ENCODE data around the gene NCKAP5.

NCKAP5 gene

DNA sequence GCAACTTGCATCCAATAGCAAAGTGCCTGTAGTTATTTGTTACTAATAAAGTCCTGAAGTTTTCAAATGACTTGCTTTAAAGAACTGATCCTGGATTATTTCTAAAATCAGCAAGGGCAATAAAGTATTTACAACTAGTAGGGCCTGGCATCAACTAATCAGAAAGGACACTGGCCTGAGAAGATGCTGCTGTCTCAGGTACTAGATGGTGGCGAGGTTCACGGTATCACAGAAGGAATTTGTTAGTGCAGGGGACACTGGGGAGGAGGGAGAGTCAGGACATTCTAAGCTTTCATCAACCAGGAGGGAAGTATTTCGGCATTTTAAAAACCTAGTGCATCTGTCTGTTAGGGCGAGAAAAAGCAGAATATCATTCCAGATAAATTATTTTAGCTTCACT, 458.1 kb downstream of the NCKAP5 start:
- no peak for ATAC-seq
- DNase-seq = no peak
- no peak overlapping the region for H3K4me3 Mint-ChIP-seq
- H3K27me3 Mint-ChIP-seq = no peaks in the 10 kb centered on the region
- peaks cover 6% of the 10 kb centered on the region in 2 donors for H3K9me3 Mint-ChIP-seq
- no peak overlapping the region for H3K27ac Mint-ChIP-seq
- H3K4me1 Mint-ChIP-seq = no peaks in the 10 kb centered on the region

DNA sequence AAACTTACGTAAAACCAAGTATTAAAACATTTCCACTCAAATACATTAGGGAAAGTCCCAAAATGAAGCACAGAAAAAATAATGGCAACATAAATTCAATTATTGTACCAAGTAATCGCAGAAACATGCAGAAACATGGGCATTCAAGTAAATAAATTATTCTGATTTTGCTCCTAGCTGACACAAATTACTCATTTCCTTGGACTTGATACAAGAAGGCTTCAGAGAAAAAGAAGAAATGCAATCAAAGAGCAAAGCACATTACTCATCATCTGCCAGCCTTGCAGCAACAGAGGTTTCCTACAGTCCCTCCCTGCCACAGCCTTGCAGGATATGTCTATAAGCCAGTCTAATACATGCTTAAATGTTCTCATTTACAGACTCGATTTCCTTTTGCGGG, 458.5 kb downstream of the NCKAP5 start:
- no peaks in the 10 kb centered on the region for H3K27me3 Mint-ChIP-seq
- H3K27ac Mint-ChIP-seq = no peak overlapping the region
- ATAC-seq (no peak), DNase-seq (no peak)
- H3K9me3 Mint-ChIP-seq = peaks cover 6% of the 10 kb centered on the region in 2 donors
- H3K4me1 Mint-ChIP-seq = no peaks in the 10 kb centered on the region
- H3K4me3 Mint-ChIP-seq = no peak overlapping the region

GRCh38 chr2:133107058-133107815, 461.0 kb downstream of the NCKAP5 start:
- Mint-ChIP-seq H3K4me3 (no peak overlapping the region), H3K27me3 (no peaks in the 10 kb centered on the region), H3K27ac (no peak overlapping the region), H3K4me1 (no peaks in the 10 kb centered on the region), H3K9me3 (peaks cover 6 to 10% of the 10 kb centered on the region in 2 donors)
- DNase-seq (no peak), ATAC-seq (no peak)

GRCh38 chr2:133104871-133105270, 463.4 kb downstream of the NCKAP5 start:
- Mint-ChIP-seq H3K4me3 (no peak overlapping the region), H3K4me1 (no peaks in the 10 kb centered on the region)
- no peak for DNase-seq

DNA sequence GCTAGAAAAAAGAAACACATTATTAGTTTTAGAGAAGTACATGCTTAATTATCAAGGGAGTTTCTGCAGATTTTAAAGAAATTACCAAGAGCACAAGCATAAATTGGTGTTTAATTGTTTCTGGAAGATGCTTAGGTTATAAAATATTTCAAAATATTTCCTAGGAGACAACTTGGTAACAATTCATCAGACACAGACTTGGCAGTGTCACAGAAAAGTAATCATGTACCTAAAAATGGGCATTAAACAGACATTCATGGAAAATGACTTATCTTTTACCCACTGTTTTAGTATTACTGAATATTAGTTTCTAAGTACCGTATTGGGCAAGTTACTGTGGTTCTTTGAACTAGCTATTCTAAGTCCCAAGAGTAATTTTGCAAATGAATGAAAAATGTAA, 469.5 kb downstream of the NCKAP5 start:
- no peak for ATAC-seq
- Mint-ChIP-seq H3K27ac (no peak overlapping the region), H3K4me1 (no peaks in the 10 kb centered on the region), H3K4me3 (no peak overlapping the region), H3K9me3 (peaks cover 0 to 4% of the 10 kb centered on the region in 2 donors), H3K27me3 (no peaks in the 10 kb centered on the region)
- DNase-seq = no peak

More at GRCh38 chr2:133104871-133105270, 463.4 kb downstream of the NCKAP5 start:
- no peak for ATAC-seq
- no peaks in the 10 kb centered on the region for H3K27me3 Mint-ChIP-seq
- H3K27ac Mint-ChIP-seq = no peak overlapping the region
- H3K9me3 Mint-ChIP-seq = peaks cover 0 to 4% of the 10 kb centered on the region in 2 donors

- Mint-ChIP-seq H3K4me3 (no peak overlapping the region), H3K4me1 (no peaks in the 10 kb centered on the region), H3K27ac (no peak overlapping the region), H3K9me3 (peaks cover 0 to 4% of the 10 kb centered on the region in 2 donors), H3K27me3 (no peaks in the 10 kb centered on the region)
- DNase-seq = no peak
- ATAC-seq = no peak
These were observed 470.6 kb downstream of the NCKAP5 start for GRCh38 chr2:133097666-133098065.

DNA sequence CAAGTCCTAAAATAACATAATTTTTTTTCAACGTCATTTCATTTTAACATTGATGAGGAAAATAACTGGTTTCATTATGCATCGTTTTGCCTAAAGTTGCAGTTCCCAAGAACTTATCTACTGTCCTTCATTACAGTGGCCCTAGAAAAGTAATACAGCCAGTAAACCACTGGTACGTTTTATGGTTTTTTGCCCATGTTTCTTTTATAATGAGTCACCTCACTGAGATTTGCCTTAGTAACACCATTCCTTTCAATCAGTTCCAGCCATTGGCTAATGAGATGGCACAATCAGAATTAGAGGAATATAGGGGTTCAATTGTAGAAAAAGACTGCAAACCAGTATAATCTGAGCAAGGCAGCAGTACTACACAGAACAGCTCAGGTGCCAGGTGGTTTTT, 475.7 kb downstream of the NCKAP5 start:
- Mint-ChIP-seq H3K4me1 (no peaks in the 10 kb centered on the region), H3K4me3 (no peak overlapping the region), H3K27ac (no peak overlapping the region), H3K9me3 (peaks cover 0 to 14% of the 10 kb centered on the region in 2 donors), H3K27me3 (no peaks in the 10 kb centered on the region)
- DNase-seq (no peak), ATAC-seq (no peak)

- Mint-ChIP-seq H3K4me3 (no peak overlapping the region), H3K9me3 (peaks cover 0 to 14% of the 10 kb centered on the region in 2 donors), H3K4me1 (no peaks in the 10 kb centered on the region), H3K27me3 (no peaks in the 10 kb centered on the region), H3K27ac (no peak overlapping the region)
- ATAC-seq = no peak
- no peak for DNase-seq
These were observed 477.9 kb downstream of the NCKAP5 start for GRCh38 chr2:133090358-133090757.

- DNase-seq = no peak
- peaks cover 0 to 13% of the 10 kb centered on the region in 2 donors for H3K9me3 Mint-ChIP-seq
These were observed 482.1 kb downstream of the NCKAP5 start for GRCh38 chr2:133086176-133086575.

DNA sequence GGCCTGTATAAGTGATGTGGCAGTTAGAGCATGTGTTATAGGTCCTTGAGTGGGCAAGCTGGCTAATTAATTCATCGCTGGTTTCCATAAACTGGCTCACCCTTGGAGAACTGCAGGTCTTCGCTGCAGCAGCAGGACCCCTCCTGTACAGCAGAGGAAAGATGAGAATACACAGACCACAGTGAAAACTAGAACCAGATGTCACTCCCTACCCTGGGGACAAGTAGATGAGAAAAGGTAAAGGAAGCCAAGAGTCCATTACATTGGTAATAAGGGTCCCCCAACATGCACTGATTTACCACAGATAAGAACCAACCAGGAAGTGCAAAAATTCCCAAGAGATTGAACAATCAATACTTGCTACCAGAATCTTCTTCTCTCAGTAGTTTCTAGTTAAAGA, 482.6 kb downstream of the NCKAP5 start:
- no peak for DNase-seq

More at GRCh38 chr2:133086176-133086575, 482.1 kb downstream of the NCKAP5 start:
- Mint-ChIP-seq H3K4me1 (no peaks in the 10 kb centered on the region), H3K4me3 (no peak overlapping the region), H3K27ac (no peak overlapping the region), H3K27me3 (no peaks in the 10 kb centered on the region)
- no peak for ATAC-seq

DNA sequence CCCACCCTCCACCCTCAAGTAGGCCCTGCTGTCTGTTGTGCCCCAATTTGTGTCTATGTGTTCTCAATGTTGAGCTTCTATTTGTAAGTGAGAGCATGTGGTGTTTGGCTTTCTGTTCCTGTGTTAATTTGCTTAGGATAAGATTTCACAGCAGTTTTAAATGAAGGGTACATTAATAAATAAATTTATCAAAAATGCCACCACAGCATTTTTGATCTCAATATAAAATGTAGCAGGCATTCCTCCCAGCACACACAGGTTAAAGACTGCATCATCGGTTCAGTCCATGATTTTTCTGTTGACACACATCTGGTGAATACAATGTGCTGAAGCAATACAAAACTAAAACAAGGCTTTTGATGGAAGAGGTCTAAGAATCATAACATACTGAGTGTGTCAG, 486.2 kb downstream of the NCKAP5 start:
- H3K27ac Mint-ChIP-seq = no peak overlapping the region
- no peak for DNase-seq
- H3K27me3 Mint-ChIP-seq = no peaks in the 10 kb centered on the region
- peaks cover 0 to 6% of the 10 kb centered on the region in 2 donors for H3K9me3 Mint-ChIP-seq
- no peak overlapping the region for H3K4me3 Mint-ChIP-seq
- H3K4me1 Mint-ChIP-seq = no peaks in the 10 kb centered on the region
- no peak for ATAC-seq

More for the DNA sequence above, 482.6 kb downstream of the NCKAP5 start:
- H3K4me1 Mint-ChIP-seq = no peaks in the 10 kb centered on the region
- H3K27me3 Mint-ChIP-seq = no peaks in the 10 kb centered on the region
- peaks cover 0 to 8% of the 10 kb centered on the region in 2 donors for H3K9me3 Mint-ChIP-seq
- no peak for ATAC-seq
- no peak overlapping the region for H3K27ac Mint-ChIP-seq
- H3K4me3 Mint-ChIP-seq = no peak overlapping the region

DNA sequence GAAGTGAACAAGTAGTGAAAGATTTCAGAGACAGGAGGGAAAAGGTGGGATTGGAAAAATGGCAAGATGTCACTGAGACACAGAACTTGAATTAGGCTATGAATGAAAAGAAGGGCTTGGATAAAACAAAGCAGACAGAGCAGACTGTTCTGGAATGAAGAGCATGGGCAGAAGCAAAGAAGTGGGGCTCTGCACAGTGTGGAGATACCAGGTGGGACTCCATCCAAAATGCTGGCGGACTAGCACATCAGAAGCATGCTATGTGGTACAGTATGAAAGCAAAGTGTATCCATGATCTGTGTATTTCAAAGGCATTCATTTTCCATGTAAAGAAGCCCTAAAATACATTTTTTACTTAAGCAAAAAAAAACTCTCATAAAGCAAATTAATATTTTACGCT, 487.4 kb downstream of the NCKAP5 start:
- no peak overlapping the region for H3K4me3 Mint-ChIP-seq
- H3K27me3 Mint-ChIP-seq = no peaks in the 10 kb centered on the region
- no peak for DNase-seq
- ATAC-seq = no peak
- no peaks in the 10 kb centered on the region for H3K4me1 Mint-ChIP-seq
- H3K27ac Mint-ChIP-seq = no peak overlapping the region
- peaks cover 0 to 6% of the 10 kb centered on the region in 2 donors for H3K9me3 Mint-ChIP-seq

DNA sequence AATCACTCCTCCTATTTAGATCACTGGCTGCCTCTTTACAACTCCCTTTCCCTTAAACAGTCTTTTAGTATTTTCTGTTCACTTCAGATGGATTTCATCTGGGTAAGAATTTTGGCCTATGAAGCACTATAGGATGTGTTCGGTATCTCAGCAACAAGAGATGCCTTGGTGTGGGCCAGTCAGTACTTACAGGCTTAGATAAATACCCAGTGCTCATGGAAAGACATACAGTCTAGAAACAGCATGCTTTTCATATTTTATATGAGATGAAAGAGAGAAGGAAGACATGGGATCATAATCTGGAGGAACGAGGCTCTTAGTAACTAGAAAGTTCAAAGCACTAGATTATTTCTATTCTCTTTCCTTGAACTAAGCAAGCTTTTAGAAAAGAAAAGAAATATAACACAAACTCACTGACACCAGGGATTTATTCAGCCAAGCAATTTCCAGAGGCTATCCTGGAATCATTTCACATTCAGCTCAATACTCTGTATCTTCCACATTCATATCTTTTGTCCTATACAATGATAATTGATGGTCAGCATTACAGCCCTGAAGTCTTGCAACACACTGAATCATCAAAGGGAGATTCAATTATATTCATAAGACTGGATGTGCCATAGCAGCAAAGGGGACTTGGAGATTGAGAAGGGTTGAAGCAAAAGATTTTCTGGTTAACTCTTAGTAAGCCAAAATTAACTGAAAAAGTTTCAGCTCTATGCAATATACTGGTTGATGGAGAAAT, 489.4 kb downstream of the NCKAP5 start:
- H3K27ac Mint-ChIP-seq = no peak overlapping the region
- H3K4me1 Mint-ChIP-seq = no peaks in the 10 kb centered on the region
- H3K27me3 Mint-ChIP-seq = no peaks in the 10 kb centered on the region
- ATAC-seq (no peak), DNase-seq (no peak)
- H3K4me3 Mint-ChIP-seq = no peak overlapping the region
- peaks cover 4 to 6% of the 10 kb centered on the region in 2 donors for H3K9me3 Mint-ChIP-seq

- ATAC-seq = no peak
- H3K27me3 Mint-ChIP-seq = no peaks in the 10 kb centered on the region
These were observed 490.9 kb downstream of the NCKAP5 start for GRCh38 chr2:133077269-133077822.

DNA sequence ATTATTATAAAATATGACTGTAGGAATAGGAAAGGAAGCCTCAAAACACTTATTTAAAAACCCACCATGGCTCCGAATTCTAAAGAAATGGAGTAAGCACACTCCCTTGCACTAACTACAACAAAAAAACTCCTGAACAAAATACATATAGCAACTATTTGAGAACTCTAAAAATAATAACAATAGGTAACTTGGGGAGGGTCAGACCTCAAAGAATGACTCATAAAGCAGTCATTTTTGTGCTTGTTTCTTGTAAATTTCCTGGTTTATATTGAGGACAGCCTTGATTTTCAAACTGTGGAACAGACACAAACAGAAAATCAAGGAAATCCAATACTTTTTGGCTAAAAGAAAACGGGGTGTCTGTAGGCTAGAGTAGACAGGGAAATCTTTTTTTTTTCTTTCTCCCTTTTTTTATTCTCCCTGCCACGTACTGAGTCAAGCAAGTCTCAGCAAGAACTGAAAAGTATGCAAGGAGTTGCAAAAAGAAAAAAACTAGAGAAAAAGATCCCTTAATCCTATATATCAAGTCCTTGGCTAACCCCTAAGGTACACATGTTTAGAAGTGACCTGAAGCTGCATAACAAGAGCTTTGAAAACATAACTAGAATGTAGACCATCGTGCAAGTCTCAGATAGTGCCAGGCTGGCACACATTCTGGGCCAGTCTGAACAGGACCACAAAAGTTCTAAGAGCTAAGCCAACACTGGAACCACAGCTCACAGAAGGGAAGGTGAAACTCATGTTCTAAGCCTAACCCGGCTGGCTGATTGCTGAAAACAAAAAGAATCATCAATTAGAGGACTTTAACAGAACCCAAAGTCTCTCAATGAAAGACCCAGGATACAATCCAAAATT, 495.2 kb downstream of the NCKAP5 start:
- no peak for ATAC-seq
- H3K4me1 Mint-ChIP-seq = no peaks in the 10 kb centered on the region
- no peaks in the 10 kb centered on the region for H3K27me3 Mint-ChIP-seq
- no peak for DNase-seq
- H3K9me3 Mint-ChIP-seq = peaks cover 4 to 9% of the 10 kb centered on the region in 2 donors
- no peak overlapping the region for H3K27ac Mint-ChIP-seq
- H3K4me3 Mint-ChIP-seq = no peak overlapping the region

More at GRCh38 chr2:133077269-133077822, 490.9 kb downstream of the NCKAP5 start:
- no peaks in the 10 kb centered on the region for H3K4me1 Mint-ChIP-seq
- DNase-seq = no peak
- peaks cover 4 to 9% of the 10 kb centered on the region in 2 donors for H3K9me3 Mint-ChIP-seq
- no peak overlapping the region for H3K27ac Mint-ChIP-seq
- H3K4me3 Mint-ChIP-seq = no peak overlapping the region
